CD8-positive, alpha-beta memory T cell (primary cell): ENCODE results near the gene PSMC3IP. TPM values are rescaled to one million over a fixed set of nuclear protein-coding genes. Genes with fewer than 3 reads are reported as not detected.

ENCODE experiments used
- CTCF ChIA-PET: fragments of 350-600 bp; sonication (Branson Sonifier 250); formaldehyde crosslinking; loops from one replicate; lab custom pipeline; 2021; ENCODE audit warnings: antibody characterized with exemption; lab: Charles Lee
- POLR2A ChIA-PET: fragments of 350-600 bp; sonication (Branson Sonifier 250); formaldehyde crosslinking; loops from one replicate; lab custom pipeline; 2021; ENCODE audit warnings: antibody characterized with exemption; lab: Charles Lee
- DNase-seq, 5 donors: peaks; one replicate each; pipeline versions ENCODE4 v3.0.0 to v3.0.0-alpha.2; 2020 to 2022; ENCODE audit warnings: mixed read lengths in 1 of 5
- H3K27ac ChIP-seq: one replicate; pipeline ENCODE4 v1.7.0; 2013; ENCODE audit warnings: low read depth, mild to moderate bottlenecking, low read length, moderate library complexity
- H3K27me3 ChIP-seq: 2 replicates; pipeline ENCODE4 v1.7.0; 2013; ENCODE audit warnings: low read length, mild to moderate bottlenecking; ENCODE audit not compliant: insufficient read depth, poor library complexity, severe bottlenecking
- H3K36me3 ChIP-seq: 2 replicates; pipeline ENCODE4 v1.7.0; 2013; ENCODE audit warnings: mild to moderate bottlenecking, low read length, moderate library complexity; ENCODE audit not compliant: insufficient read depth
- H3K4me1 ChIP-seq: 2 replicates; pipeline ENCODE4 v1.7.0; 2013; ENCODE audit warnings: mild to moderate bottlenecking, low read length, moderate library complexity; ENCODE audit not compliant: insufficient read depth
- H3K4me3 ChIP-seq: 2 replicates; pipeline ENCODE4 v1.7.0; 2013; ENCODE audit warnings: mild to moderate bottlenecking, low read length
- H3K9me3 ChIP-seq: 2 replicates; pipeline ENCODE4 v1.7.0; 2013; ENCODE audit warnings: mild to moderate bottlenecking, low read length
- H3K27ac Mint-ChIP-seq, 8 donors: one replicate each; pipeline ENCODE4 v1.8.0; 2020 to 2021; ENCODE audit warnings: mixed read lengths in 8 of 8, mild to moderate bottlenecking in 6 of 8, inconsistent platforms in 3 of 8, moderate library complexity in 3 of 8
- H3K27me3 Mint-ChIP-seq, 2 donors: one replicate each; pipeline ENCODE4 v1.8.0; 2020 to 2021; ENCODE audit warnings: mixed read lengths in 2 of 2, mild to moderate bottlenecking in 1 of 2, moderate library complexity in 1 of 2
- H3K36me3 Mint-ChIP-seq, 3 donors: one replicate each; pipeline ENCODE4 v1.8.0; 2020 to 2021; ENCODE audit warnings: mixed read lengths in 3 of 3, inconsistent platforms in 1 of 3, mild to moderate bottlenecking in 1 of 3
- H3K4me1 Mint-ChIP-seq, 3 donors: one replicate each; pipeline ENCODE4 v1.8.0; 2020 to 2021; ENCODE audit warnings: mixed read lengths in 3 of 3, inconsistent platforms in 1 of 3, mild to moderate bottlenecking in 1 of 3
- H3K4me3 Mint-ChIP-seq, 7 donors: one replicate each; pipeline ENCODE4 v1.8.0; 2020 to 2021; ENCODE audit warnings: mixed read lengths in 7 of 7, mild to moderate bottlenecking in 6 of 7, moderate library complexity in 4 of 7, inconsistent platforms in 2 of 7
- H3K9me3 Mint-ChIP-seq, 5 donors: one replicate each; pipeline ENCODE4 v1.8.0; 2020 to 2022; ENCODE audit warnings: mixed read lengths in 5 of 5, mild to moderate bottlenecking in 3 of 5, moderate library complexity in 2 of 5, inconsistent platforms in 1 of 5
- polyA plus RNA-seq: library from polyadenylated mRNA; unstranded; fragments of 300-500 nt; fragmentation: Illumina TruSeq; gene quantifications from one replicate; pipeline ENCODE4 v1.2.3, GENCODE V29; 2021
- total RNA-seq, 2 experiments: library from RNA; stranded (reverse); gene quantifications; one replicate each; pipeline ENCODE4 v1.2.3, GENCODE V29; 2021

PSMC3IP gene
- total and polyA plus RNA-seq, 3 experiments from 2014 or later = 0.83 to 36.2 (median 35.9) TPM

DNA sequence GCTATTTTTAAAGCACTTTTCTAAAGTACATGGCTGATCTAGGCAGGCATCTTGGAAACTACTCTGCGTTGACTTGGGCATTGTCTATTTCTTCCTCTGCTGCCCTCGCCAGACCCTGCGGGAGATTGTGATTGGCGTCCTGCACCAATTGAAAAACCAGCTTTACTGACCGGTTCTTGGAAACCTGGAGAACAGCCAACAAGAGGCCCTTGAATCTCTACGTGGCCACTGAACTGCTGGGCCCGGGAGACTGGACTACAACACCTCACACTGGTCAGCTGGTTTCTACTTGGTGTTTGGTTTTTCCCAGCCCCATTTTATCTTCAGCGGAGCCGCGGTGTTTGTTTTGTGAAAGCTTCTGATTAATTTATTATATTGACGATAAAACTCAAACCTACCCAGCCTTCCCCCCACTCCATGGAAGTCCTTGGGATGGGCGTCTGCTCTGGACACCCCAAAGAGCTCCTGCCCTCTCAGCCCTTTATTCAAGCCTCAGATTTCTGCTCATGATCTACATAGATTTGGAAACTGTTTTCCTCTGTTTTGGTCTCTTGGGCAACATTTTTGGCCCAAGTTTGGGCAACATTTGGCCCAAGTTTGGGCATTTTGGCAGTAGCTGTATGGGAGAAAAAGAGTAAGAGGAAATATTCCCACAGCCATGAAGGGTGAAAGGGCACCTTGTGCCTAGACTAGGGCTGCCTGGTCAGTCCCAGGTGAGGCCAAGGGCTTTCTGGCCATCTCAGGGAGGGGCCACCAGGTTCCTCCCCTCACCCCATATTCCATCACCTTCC, 5.9 kb downstream of the PSMC3IP start:
- peaks cover 53% of the 10 kb centered on the region for H3K36me3 ChIP-seq
- no peaks in the 10 kb centered on the region for H3K27me3 ChIP-seq
- H3K9me3 ChIP-seq = no peaks in the 10 kb centered on the region
- no peak for DNase-seq
- Mint-ChIP-seq H3K27me3 (no peaks in the 10 kb centered on the region), H3K4me3 (no peak overlapping the region), H3K4me1 (peaks cover 22 to 34% (median 24%) of the 10 kb centered on the region in 3 donors), H3K36me3 (peaks cover 0 to 73% (median 18%) of the 10 kb centered on the region in 3 donors), H3K27ac (peak overlapping the region in 1 of 8 donors; percentile 50), H3K9me3 (no peaks in the 10 kb centered on the region)
- no peak overlapping the region for H3K27ac ChIP-seq
- POLR2A ChIA-PET = no interaction called here
- no peak overlapping the region for H3K4me3 ChIP-seq
- H3K4me1 ChIP-seq = peaks cover 19% of the 10 kb centered on the region
- CTCF ChIA-PET = no interaction called here

- H3K36me3 Mint-ChIP-seq = peaks cover 0 to 82% (median 17%) of the 10 kb centered on the region in 3 donors
- H3K27ac Mint-ChIP-seq = peak overlapping the region in 7 of 8 donors; percentile 24 to 92 (median 62)
- Histone ChIP-seq H3K4me1 (peaks cover 34% of the 10 kb centered on the region), H3K27me3 (no peaks in the 10 kb centered on the region), H3K36me3 (peaks cover 46% of the 10 kb centered on the region), H3K4me3 (no peak overlapping the region), H3K27ac (no peak overlapping the region), H3K9me3 (no peaks in the 10 kb centered on the region)
- CTCF ChIA-PET = interaction anchor here (1.4 to 2.9 kb wide), 3 partner anchors 9 to 21 kb away, joined by 3 to 23 read pairs (median 12); partner anchors contain the start of gene PSMC3IP
- DNase-seq = no peak
- H3K9me3 Mint-ChIP-seq = no peaks in the 10 kb centered on the region
- H3K4me3 Mint-ChIP-seq = peak overlapping the region in 5 of 7 donors; percentile 54 to 96 (median 64)
- H3K4me1 Mint-ChIP-seq = peaks cover 23 to 44% (median 25%) of the 10 kb centered on the region in 3 donors
- no peaks in the 10 kb centered on the region for H3K27me3 Mint-ChIP-seq
- POLR2A ChIA-PET = interaction anchor here (2.5 kb wide), 1 partner anchor 9 kb away, joined by 12 read pairs; the partner anchor contains the start of gene PSMC3IP
Measured at GRCh38 chr17:42568341-42569111, 9.0 kb downstream of the PSMC3IP start.

DNA sequence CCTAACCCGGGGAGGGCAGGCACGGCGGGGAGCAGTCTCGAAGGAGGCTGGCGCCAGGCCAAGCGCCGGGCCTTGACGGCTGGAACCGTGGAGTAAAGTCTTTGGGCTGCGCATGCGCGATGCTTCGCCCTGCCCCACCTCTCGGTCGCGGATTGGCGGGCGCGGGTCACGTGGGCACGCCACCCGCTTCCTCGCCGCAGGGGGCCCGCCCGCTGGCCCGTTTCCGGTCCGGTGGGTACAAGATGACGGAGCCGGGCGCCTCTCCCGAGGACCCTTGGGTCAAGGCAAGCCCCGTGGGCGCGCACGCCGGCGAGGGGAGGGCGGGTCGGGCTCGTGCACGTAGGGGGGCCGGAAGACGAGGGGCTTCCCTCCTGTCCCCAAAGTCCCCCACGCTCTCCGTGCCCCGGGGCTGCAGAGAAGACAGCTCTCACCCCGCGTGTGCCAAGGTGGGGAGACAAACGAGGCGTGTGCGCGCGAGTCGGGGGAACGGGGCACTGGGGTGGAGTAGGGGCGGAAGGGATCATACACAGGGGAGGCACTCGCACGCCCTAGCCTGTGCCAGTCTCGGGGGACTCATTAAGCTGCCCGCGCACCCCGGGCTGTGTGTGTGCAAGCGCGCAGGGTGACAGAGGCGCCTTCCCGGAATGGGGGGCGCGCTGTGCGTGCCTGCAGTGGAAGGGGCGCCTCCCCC, 10.5 kb downstream of the PSMC3IP start, which contains the start of gene MLX:
TSS of gene MLX (plus strand) at position 218 of the 691 bp plus-strand sequence. CDS start at position 243, 25 bp downstream.
- DNase-seq = peak; percentile 89 to 95 (median 91)
- H3K4me1 ChIP-seq = peaks cover 46% of the 10 kb centered on the region
- CTCF ChIA-PET = interaction anchor here (0.6 to 2.9 kb wide), 6 partner anchors 9 to 42 kb away, joined by 3 to 23 read pairs (median 3); partner anchors contain the start of genes PSMC3IP, RETREG3 and TUBG1
- Mint-ChIP-seq H3K27me3 (no peaks in the 10 kb centered on the region), H3K4me3 (peak within 1 kb of the TSS; percentile 93 to 96 (median 95)), H3K27ac (peak within 1 kb of the TSS; percentile 88 to 97 (median 94)), H3K9me3 (no peaks in the 10 kb centered on the region), H3K4me1 (peaks cover 31 to 53% (median 37%) of the 10 kb centered on the region in 3 donors), H3K36me3 (peaks cover 0 to 75% (median 13%) of the 10 kb centered on the region in 3 donors)
- no peaks in the 10 kb centered on the region for H3K27me3 ChIP-seq
- H3K9me3 ChIP-seq = no peaks in the 10 kb centered on the region
- peak within 1 kb of the TSS; percentile 78 for H3K4me3 ChIP-seq
- peaks cover 32% of the 10 kb centered on the region for H3K36me3 ChIP-seq
- peak within 1 kb of the TSS; percentile 66 for H3K27ac ChIP-seq
- POLR2A ChIA-PET = interaction anchor here (0.5 to 2.5 kb wide), 8 partner anchors 11 to 431 kb away, joined by 3 to 12 read pairs (median 3); partner anchors contain the start of genes NAGLU, PSMC3IP and RPL27

DNA sequence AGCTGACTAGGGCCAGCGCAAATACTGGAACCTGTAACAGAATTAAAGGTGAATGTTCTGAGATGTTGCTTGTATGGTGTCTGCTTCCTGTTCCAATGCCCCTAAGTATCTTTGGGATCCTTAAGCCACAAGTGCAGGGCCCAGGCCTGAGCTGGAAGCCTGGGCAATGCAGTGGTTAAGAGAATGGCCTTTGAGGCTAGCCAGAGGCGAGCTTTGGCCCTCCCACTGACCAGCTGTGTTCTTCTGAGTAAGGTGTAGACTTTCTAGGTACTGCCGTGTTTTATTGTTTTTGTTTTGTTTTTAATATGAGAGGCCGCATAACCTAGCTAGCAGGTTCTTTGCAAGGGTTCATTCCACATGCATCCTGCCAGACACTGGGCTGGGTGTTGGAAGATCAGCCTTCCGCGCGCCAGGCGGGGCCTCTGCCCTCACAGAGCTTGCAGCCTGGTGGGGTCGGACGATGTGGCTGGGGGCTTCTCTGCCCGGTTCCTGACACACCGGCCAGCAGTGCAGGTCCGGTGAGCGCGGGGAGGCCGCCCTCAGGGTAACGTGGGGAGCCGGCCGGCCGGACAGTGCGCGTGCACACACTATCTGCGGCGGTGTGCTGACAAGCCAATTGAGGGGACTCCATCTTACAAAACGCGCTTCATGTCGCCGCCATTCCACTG, 11.2 kb downstream of the PSMC3IP start:
- H3K27me3 ChIP-seq = no peaks in the 10 kb centered on the region
- CTCF ChIA-PET = interaction anchor here (2.9 kb wide), 1 partner anchor 12 kb away, joined by 23 read pairs; the partner anchor contains the start of gene PSMC3IP
- DNase-seq = no peak
- POLR2A ChIA-PET = interaction anchor here (0.6 to 2.5 kb wide), 3 partner anchors 11 to 124 kb away, joined by 3 to 12 read pairs (median 4); partner anchors contain the start of gene PSMC3IP
- Mint-ChIP-seq H3K4me1 (peaks cover 36 to 60% (median 44%) of the 10 kb centered on the region in 3 donors), H3K27ac (peak overlapping the region; percentile 88 to 97 (median 94)), H3K27me3 (no peaks in the 10 kb centered on the region), H3K9me3 (no peaks in the 10 kb centered on the region), H3K36me3 (peaks cover 0 to 68% (median 9%) of the 10 kb centered on the region in 3 donors), H3K4me3 (peak overlapping the region; percentile 93 to 96 (median 95))
- H3K36me3 ChIP-seq = peaks cover 25% of the 10 kb centered on the region
- peak overlapping the region; percentile 66 for H3K27ac ChIP-seq
- no peaks in the 10 kb centered on the region for H3K9me3 ChIP-seq
- peak overlapping the region; percentile 78 for H3K4me3 ChIP-seq
- H3K4me1 ChIP-seq = peaks cover 51% of the 10 kb centered on the region

- CTCF ChIA-PET = interaction anchor here (2.4 to 2.9 kb wide), 4 partner anchors 11 to 17 kb away, joined by 6 to 23 read pairs (median 14); partner anchors contain the start of gene PSMC3IP
- H3K4me1 Mint-ChIP-seq = peaks cover 37 to 62% (median 45%) of the 10 kb centered on the region in 3 donors
- peaks cover 0 to 62% (median 6%) of the 10 kb centered on the region in 3 donors for H3K36me3 Mint-ChIP-seq
- DNase-seq = no peak
- Histone ChIP-seq H3K4me1 (peaks cover 52% of the 10 kb centered on the region), H3K4me3 (no peak overlapping the region), H3K36me3 (peaks cover 24% of the 10 kb centered on the region), H3K27me3 (no peaks in the 10 kb centered on the region), H3K9me3 (no peaks in the 10 kb centered on the region), H3K27ac (peak overlapping the region; percentile 66)
- no peaks in the 10 kb centered on the region for H3K27me3 Mint-ChIP-seq
- H3K9me3 Mint-ChIP-seq = no peaks in the 10 kb centered on the region
- H3K27ac Mint-ChIP-seq = peak overlapping the region in 7 of 8 donors; percentile 81 to 98 (median 95)
- H3K4me3 Mint-ChIP-seq = peak overlapping the region in 5 of 7 donors; percentile 36 to 96 (median 94)
- POLR2A ChIA-PET = interaction anchor here (1.4 to 2.5 kb wide), 2 partner anchors 11 to 12 kb away, joined by 4 to 12 read pairs; partner anchors contain the start of gene PSMC3IP
Measured at GRCh38 chr17:42565523-42566214, 11.9 kb downstream of the PSMC3IP start.

- H3K9me3 Mint-ChIP-seq = no peaks in the 10 kb centered on the region
- ChIA-PET POLR2A (interaction anchor here (0.9 to 1.0 kb wide), 2 partner anchors 13 to 22 kb away, joined by 3 read pairs; no protein-coding TSS in a partner anchor), CTCF (interaction anchor here (1.3 to 2.8 kb wide), 4 partner anchors 10 to 33 kb away, joined by 3 to 18 read pairs (median 8); partner anchors contain the start of gene PSMC3IP)
- Histone ChIP-seq H3K4me3 (no peak overlapping the region), H3K9me3 (no peaks in the 10 kb centered on the region), H3K27me3 (no peaks in the 10 kb centered on the region), H3K27ac (no peak overlapping the region), H3K36me3 (peaks cover 20% of the 10 kb centered on the region), H3K4me1 (peaks cover 52% of the 10 kb centered on the region)
- peaks cover 0 to 56% (median 6%) of the 10 kb centered on the region in 3 donors for H3K36me3 Mint-ChIP-seq
- peak overlapping the region in 6 of 7 donors; percentile 36 to 82 (median 60) for H3K4me3 Mint-ChIP-seq
- H3K27ac Mint-ChIP-seq = peak overlapping the region in 5 of 8 donors; percentile 12 to 98 (median 68)
- no peaks in the 10 kb centered on the region for H3K27me3 Mint-ChIP-seq
- H3K4me1 Mint-ChIP-seq = peaks cover 38 to 65% (median 47%) of the 10 kb centered on the region in 3 donors
- no peak for DNase-seq
Measured at GRCh38 chr17:42564815-42565522, 12.6 kb downstream of the PSMC3IP start.
